Measurements from ENCODE around the gene HNRNPU. TPM values are rescaled to one million over a fixed set of nuclear protein-coding genes. Genes with fewer than 3 reads are reported as not detected.

The HNRNPU gene
- polyA plus RNA-seq, 2 of the 4 experiments (the other 2 are of a cell fraction) = 449 to 529 TPM

DNA sequence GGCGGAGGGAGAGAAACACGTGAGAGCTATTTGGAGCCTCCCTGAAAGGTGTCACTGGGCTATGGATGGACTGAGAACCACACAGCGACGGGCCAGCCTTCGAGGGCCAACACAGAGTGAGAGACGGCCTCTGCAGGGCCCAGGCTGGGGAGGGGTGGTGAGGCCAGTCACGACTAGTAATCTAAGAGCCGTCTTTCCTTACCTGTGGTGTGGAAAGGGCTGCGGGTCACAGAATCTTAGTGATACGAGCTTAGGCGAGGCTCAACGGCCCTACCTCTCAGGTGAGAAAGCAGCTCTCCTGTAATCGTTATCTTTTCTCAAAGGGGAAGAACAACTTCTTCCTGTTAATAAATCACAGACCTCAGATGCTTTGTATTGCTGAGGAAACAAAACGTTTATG lies 62.3 kb downstream of the HNRNPU start (continued):
- TF ChIP-seq, protein P1, sequence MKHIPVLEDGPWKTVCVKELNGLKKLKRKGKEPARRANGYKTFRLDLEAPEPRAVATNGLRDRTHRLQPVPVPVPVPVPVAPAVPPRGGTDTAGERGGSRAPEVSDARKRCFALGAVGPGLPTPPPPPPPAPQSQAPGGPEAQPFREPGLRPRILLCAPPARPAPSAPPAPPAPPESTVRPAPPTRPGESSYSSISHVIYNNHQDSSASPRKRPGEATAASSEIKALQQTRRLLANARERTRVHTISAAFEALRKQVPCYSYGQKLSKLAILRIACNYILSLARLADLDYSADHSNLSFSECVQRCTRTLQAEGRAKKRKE (CRISPR knock-in tag; IDR thresholded peaks at IDR 0.05; ENCODE audit: low read depth) = no peak
- no peak for TF ChIP-seq CHD4 (IDR thresholded peaks at IDR 0.05; ENCODE audit: borderline replicate concordance)

DNA sequence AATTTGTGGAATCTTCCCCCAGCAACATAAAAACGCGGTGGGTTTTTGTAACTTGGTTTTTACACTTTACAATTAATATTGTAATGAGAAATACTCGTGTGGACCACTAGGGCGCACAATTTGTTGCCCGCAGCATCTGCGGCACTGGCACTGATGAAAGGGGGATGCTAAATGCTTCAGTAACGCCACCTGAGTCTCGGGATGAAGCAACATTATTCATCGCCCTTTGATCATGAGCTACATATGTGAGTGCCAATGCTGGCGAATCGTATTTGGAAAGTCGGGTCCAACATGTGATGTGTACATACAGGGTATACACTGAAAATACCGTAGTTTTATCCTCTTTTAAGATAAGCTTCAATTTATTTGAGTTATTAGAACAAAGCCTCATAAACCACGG lies 63.1 kb downstream of the HNRNPU start:
- H3K4me1 ChIP-seq = no peaks in the 10 kb centered on the region
- DNase-seq (ENCODE audit: low read depth in 1 of 2, low spot score in 1 of 2) (peak; percentile 57 to 67), ATAC-seq (peak; percentile 75 to 79; a peak in 4 of 6 replicates), FAIRE-seq (no peak)
- H3K4me3 ChIP-seq = no peak overlapping the region
- no peak overlapping the region for H3K27ac ChIP-seq
- peak overlapping the region; percentile 37 for H3K4me2 ChIP-seq
- TF ChIP-seq KDM1A (IDR thresholded peaks at IDR 0.05; ENCODE audit: low read depth) (no peak), FOSL2 (IDR thresholded peaks at IDR 0.05) (no peak), FOSL2 (CRISPR knock-in tag; IDR thresholded peaks at IDR 0.05) (no peak), MYC (IDR thresholded peaks at IDR 0.05; ENCODE audit: borderline replicate concordance, low read length) (no peak), NFE2L2 (conservative IDR thresholded peaks at IDR 0.05; ENCODE audit: low read length) (no peak), SMC3 (IDR thresholded peaks at IDR 0.05) (peak; percentile 64), CEBPB (IDR thresholded peaks at IDR 0.05) (peak in 1 of 2 experiments; percentile 38; a peak in 1 of 4 replicates), RAD21 (conservative IDR thresholded peaks at IDR 0.05 in 1 of 2, IDR thresholded peaks at IDR 0.05 in 1 of 2) (peak; percentile 65 to 73)
- TF ChIP-seq, protein P2, sequence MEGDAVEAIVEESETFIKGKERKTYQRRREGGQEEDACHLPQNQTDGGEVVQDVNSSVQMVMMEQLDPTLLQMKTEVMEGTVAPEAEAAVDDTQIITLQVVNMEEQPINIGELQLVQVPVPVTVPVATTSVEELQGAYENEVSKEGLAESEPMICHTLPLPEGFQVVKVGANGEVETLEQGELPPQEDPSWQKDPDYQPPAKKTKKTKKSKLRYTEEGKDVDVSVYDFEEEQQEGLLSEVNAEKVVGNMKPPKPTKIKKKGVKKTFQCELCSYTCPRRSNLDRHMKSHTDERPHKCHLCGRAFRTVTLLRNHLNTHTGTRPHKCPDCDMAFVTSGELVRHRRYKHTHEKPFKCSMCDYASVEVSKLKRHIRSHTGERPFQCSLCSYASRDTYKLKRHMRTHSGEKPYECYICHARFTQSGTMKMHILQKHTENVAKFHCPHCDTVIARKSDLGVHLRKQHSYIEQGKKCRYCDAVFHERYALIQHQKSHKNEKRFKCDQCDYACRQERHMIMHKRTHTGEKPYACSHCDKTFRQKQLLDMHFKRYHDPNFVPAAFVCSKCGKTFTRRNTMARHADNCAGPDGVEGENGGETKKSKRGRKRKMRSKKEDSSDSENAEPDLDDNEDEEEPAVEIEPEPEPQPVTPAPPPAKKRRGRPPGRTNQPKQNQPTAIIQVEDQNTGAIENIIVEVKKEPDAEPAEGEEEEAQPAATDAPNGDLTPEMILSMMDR (IDR thresholded peaks at IDR 0.05) = peak; percentile 62
- TF ChIP-seq, protein P3, sequence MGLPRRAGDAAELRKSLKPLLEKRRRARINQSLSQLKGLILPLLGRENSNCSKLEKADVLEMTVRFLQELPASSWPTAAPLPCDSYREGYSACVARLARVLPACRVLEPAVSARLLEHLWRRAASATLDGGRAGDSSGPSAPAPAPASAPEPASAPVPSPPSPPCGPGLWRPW (IDR thresholded peaks at IDR 0.05) = no peak
- ChIA-PET POLR2A (interaction anchor here (1.0 kb wide), 1 partner anchor 33 kb away, joined by 4 read pairs; no protein-coding TSS in a partner anchor), CTCF (interaction anchor here (0.6 to 3.7 kb wide), 29 partner anchors 8 to 352 kb away, joined by 3 to 24 read pairs (median 4); partner anchors contain the start of gene HNRNPU)
- WGBS (ENCODE audit: missing lambda C conversion rate) = 18% methylated on average over 14 of the region's 14 CpGs
- H3K9me3 ChIP-seq = no peaks in the 10 kb centered on the region

DNA sequence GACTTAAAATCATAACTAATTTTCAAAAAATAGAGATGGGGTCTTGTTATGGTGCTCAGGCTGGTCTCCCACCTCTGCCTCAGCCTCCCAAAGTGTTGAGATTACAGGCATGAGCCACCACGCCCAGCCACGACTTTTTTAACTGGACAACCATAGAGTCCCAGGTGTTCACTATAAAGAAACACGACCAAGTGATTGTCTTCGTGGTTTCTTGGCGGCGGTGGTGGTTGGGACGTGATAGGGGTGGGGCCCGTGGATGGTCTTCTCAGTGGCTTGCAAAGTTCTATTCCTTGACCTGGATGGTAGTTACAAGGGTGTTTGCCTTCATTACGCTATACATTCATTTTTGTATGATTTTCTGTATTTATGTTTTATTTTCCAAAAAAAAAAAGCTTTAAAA lies 63.5 kb downstream of the HNRNPU start:
- no peaks in the 10 kb centered on the region for H3K9me3 ChIP-seq
- DNase-seq (ENCODE audit: low read depth in 1 of 2, low spot score in 1 of 2) = no peak
- H3K27ac ChIP-seq = no peak overlapping the region
- H3K4me3 ChIP-seq = no peak overlapping the region
- no peaks in the 10 kb centered on the region for H3K4me1 ChIP-seq
- no peak for FAIRE-seq
- WGBS (ENCODE audit: missing lambda C conversion rate) = 26% methylated on average over 9 of the region's 9 CpGs
- TF ChIP-seq ZSCAN20 (CRISPR knock-in tag; IDR thresholded peaks at IDR 0.05) (no peak), CEBPB (IDR thresholded peaks at IDR 0.05) (no peak), JUNB (IDR thresholded peaks at IDR 0.05) (no peak), EHF (CRISPR knock-in tag; IDR thresholded peaks at IDR 0.05) (no peak), EP300 (IDR thresholded peaks at IDR 0.05) (no peak)
- TF ChIP-seq, protein P4, sequence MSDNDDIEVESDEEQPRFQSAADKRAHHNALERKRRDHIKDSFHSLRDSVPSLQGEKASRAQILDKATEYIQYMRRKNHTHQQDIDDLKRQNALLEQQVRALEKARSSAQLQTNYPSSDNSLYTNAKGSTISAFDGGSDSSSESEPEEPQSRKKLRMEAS (IDR thresholded peaks at IDR 0.05) = no peak
- TF ChIP-seq, protein P2 (IDR thresholded peaks at IDR 0.05) = no peak
- TF ChIP-seq, protein P5, sequence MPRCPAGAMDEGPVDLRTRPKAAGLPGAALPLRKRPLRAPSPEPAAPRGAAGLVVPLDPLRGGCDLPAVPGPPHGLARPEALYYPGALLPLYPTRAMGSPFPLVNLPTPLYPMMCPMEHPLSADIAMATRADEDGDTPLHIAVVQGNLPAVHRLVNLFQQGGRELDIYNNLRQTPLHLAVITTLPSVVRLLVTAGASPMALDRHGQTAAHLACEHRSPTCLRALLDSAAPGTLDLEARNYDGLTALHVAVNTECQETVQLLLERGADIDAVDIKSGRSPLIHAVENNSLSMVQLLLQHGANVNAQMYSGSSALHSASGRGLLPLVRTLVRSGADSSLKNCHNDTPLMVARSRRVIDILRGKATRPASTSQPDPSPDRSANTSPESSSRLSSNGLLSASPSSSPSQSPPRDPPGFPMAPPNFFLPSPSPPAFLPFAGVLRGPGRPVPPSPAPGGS (IDR thresholded peaks at IDR 0.05) = no peak
- peak overlapping the region; percentile 37 for H3K4me2 ChIP-seq
- ChIA-PET POLR2A (interaction anchor here (1.0 kb wide), 1 partner anchor 34 kb away, joined by 4 read pairs; no protein-coding TSS in a partner anchor), CTCF (interaction anchor here (0.6 to 3.7 kb wide), 23 partner anchors 8 to 352 kb away, joined by 3 to 24 read pairs (median 4); partner anchors contain the start of gene HNRNPU)
- no peak; a peak in 1 of 6 replicates for ATAC-seq

Other genes starting within 250 kb of the HNRNPU start
- 48.4 and 57.8 TPM in 2 replicates for gene DESI2, start 211.4 kb downstream of the HNRNPU start, polyA plus RNA-seq (2011; rRNA removed)
- gene DESI2, start 211.4 kb downstream of the HNRNPU start, polyA plus RNA-seq (2017; fragmentation: RNase III; extraction: RNeasy Plus Mini Kit Qiagen cat#74134 plus additional on column Dnase treatment) = 27.4 to 29.3 TPM (median 28.0 TPM) in 3 replicates
- 28.1 and 65.4 TPM in 2 replicates for gene COX20, start 28.9 kb downstream of the HNRNPU start, polyA plus RNA-seq (2011; rRNA removed)
- 64.4 to 78.2 TPM (median 74.6 TPM) in 3 replicates for gene COX20, start 28.9 kb downstream of the HNRNPU start, polyA plus RNA-seq (2017; fragmentation: RNase III; extraction: RNeasy Plus Mini Kit Qiagen cat#74134 plus additional on column Dnase treatment)

All from A549 (cell line).